CD4-positive, alpha-beta T cell treated with Interleukin-1 beta for 1 hour (primary cell): ENCODE results near the gene SELENOT.

Experiments used
- DNase-seq, 2 donors: peaks; one replicate each; pipeline ENCODE4 v3.0.0-alpha.2; 2020 to 2022

The SELENOT gene

DNA sequence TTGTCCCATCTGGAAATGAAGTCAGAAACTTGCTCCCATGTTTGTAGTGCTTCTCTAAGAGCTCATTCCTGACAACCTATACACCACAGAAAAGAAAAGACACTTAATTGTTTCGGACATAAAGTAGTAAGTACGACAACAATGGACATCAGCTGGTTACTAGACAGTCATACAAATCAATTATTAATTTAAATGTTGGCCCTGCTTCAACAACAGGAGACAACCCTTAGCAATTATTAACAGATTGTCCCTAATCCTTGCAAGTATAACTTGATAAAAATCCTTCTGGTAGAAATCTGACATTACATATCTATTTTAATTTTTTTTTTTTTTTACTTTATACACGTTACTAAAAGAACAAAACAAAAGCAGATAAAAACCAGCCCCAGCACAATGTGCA is 70.8 kb downstream of the SELENOT start:
- no peak for DNase-seq

DNA sequence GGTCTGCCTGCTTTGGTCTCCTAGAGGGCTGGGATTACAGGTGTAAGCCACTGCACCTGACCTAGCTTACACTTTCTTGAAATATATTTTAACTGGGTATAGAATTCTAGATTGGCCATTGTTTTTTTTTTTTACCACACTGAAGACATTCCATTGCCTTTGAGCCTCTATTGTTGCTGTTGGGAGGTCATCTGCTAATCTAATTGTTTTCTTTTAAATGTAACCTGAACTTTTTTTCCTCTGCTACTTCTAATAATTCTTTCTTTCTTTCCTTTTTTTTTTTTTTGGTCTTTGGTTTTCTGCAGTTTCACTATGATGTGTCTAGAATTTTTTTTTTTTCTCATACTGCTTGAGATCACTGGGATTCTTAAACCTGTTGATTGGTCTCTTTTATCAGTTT is 72.5 kb downstream of the SELENOT start:
- DNase-seq: no peak
